H1 (cell line): ENCODE data around the gene SNX30. TPM values are rescaled to one million over a fixed set of nuclear protein-coding genes. Genes with fewer than 3 reads are reported as not detected.

Experiments used
- BACH1 ChIP-seq: IDR thresholded peaks from 2 replicates; pipeline ENCODE4 v1.6.1; 2012; ENCODE audit warnings: low read length, improper control_type of control experiment
- HDAC2 ChIP-seq, 2 experiments: fragments of 300-600 bp in 1 of 2; sonication (generic) in 1 of 2; IDR thresholded peaks; 2 replicates each; pipeline ENCODE4 v1.6.1; 2011 to 2012; ENCODE audit warnings: low read depth in 2 of 2, low read length in 2 of 2, mild to moderate bottlenecking in 2 of 2, moderate library complexity in 2 of 2, borderline replicate concordance in 1 of 2, inconsistent platforms in 1 of 2
- polyA plus RNA-seq, 7 experiments: library from polyadenylated mRNA; depleted of rRNA in 3 of 7; stranded (reverse) in 5 of 7; unstranded in 2 of 7; fragments of >200 nt in 5 of 7; fragments of 200-250 nt in 2 of 7; gene quantifications; 1 replicate in 5 of 7; 2 replicates in 1 of 7; 4 replicates in 1 of 7; pipeline versions ENCODE4 v1.2.1 to v1.2.3, GENCODE V29; 2011 to 2013; ENCODE audit warnings: missing spikeins in 2 of 7, mixed read lengths in 2 of 7
- total RNA-seq: library from RNA; stranded (reverse); fragmentation: NEBNext Ultra II Directional; extraction: Animal tissue kit (Norgen Biotek cat#: 25700); gene quantifications from 2 replicates; pipeline ENCODE4 v1.2.1, GENCODE V29; 2021

SNX30 gene
- total and polyA plus RNA-seq, 2 of the 8 experiments (the other 6 are each of a cell fraction or from before 2014, with no cell fraction given): 4.0 to 12.2 TPM

DNA sequence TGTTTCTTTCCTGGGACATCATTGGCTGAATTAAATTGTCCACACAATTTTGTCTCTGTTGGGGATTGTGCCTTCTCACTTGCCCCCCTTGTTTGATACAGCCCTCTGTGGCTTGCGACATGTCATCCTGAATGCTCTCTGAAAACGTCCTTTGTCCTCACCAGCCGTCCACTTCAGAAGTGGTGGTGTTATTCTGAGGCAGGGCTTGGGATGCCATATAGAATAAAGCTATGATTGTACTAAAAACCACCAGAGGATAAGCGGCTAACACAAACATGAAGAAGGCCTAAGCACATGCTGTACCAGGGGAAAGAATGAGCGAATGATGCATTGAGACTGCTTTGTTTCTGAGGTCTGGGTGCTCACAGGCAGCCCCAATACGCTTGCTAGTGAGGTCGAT, 3.5 kb upstream of the SNX30 start (continued):
- TF ChIP-seq HDAC2 (IDR thresholded peaks at IDR 0.05; ENCODE audit: borderline replicate concordance in 1 of 2, low read depth in 2 of 2, low read length in 2 of 2) (no peak), BACH1 (no peak)
